ENCODE measurements around the gene MAPK11. TPM values are rescaled to one million over a fixed set of nuclear protein-coding genes. Genes with fewer than 3 reads are reported as not detected.
A peak's percentile ranks its signal among the peaks of the same experiment; 100 is the strongest.

Gene MAPK11
- total RNA-seq, 1 experiment from 2014 or later = 14.3 TPM

DNA sequence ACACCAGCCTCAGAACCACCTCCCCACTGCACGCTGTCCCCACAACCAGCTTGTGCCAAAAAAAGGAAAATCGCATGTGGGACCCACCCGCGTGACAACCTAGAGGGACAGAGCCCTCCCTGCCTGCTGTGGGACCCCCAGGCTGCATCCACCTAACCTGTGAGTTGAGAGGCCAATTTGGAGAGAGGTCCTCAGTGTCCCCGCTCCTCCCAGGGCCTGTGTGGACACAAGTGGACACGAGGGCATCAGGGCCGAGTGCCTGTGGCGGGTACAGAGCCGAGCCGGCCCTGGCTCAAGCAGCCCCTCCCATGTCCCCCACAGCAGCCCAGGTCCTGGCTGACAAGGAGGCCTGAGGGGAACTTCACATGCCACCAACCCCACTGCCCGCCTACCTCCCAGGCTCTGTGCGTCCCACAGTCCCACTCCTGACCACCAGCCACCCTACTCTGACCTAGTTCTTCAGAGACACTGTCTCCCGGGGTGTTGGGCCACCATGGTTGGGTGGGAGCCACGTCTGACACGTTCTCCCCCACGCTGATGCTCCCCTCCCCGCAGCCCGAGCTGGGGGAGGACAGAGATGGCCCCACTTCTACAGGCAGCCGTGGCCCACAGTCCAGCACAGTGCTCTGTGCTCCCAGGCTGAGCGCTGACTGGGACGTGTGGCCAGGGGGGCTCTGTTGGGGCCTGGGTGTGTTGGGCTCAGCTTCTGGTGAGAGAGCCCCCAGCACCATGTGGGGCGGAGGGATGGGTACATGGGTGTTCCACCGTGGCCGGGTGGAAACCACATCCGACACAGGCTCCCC lies 50.2 kb downstream of the MAPK11 start:
- BruUV-seq (replicated peaks) = no TSS peak
- H3K4me3 Mint-ChIP-seq (ENCODE audit: low read depth, unreplicated experiment) = no peak overlapping the region
- TF ChIP-seq, protein P1, sequence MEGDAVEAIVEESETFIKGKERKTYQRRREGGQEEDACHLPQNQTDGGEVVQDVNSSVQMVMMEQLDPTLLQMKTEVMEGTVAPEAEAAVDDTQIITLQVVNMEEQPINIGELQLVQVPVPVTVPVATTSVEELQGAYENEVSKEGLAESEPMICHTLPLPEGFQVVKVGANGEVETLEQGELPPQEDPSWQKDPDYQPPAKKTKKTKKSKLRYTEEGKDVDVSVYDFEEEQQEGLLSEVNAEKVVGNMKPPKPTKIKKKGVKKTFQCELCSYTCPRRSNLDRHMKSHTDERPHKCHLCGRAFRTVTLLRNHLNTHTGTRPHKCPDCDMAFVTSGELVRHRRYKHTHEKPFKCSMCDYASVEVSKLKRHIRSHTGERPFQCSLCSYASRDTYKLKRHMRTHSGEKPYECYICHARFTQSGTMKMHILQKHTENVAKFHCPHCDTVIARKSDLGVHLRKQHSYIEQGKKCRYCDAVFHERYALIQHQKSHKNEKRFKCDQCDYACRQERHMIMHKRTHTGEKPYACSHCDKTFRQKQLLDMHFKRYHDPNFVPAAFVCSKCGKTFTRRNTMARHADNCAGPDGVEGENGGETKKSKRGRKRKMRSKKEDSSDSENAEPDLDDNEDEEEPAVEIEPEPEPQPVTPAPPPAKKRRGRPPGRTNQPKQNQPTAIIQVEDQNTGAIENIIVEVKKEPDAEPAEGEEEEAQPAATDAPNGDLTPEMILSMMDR (IDR thresholded peaks at IDR 0.05; ENCODE audit: unreplicated experiment) = no peak
- no peaks in the 10 kb centered on the region for H3K27me3 Mint-ChIP-seq (ENCODE audit: unreplicated experiment)
- intact Hi-C loops (cut with micrococcal nuclease; ENCODE audit: unreplicated experiment) = no loop called here
- CTCF ChIA-PET = no interaction called here
- no peak overlapping the region for H3K27ac Mint-ChIP-seq (ENCODE audit: unreplicated experiment)
- no peak for DNase-seq
- no peaks in the 10 kb centered on the region for H3K9me3 Mint-ChIP-seq (ENCODE audit: low read depth, unreplicated experiment)
- peaks cover 80% of the 10 kb centered on the region for H3K36me3 Mint-ChIP-seq (ENCODE audit: insufficient read depth, unreplicated experiment)
- peaks cover 3% of the 10 kb centered on the region for H3K4me1 Mint-ChIP-seq (ENCODE audit: low read depth, unreplicated experiment)

DNA sequence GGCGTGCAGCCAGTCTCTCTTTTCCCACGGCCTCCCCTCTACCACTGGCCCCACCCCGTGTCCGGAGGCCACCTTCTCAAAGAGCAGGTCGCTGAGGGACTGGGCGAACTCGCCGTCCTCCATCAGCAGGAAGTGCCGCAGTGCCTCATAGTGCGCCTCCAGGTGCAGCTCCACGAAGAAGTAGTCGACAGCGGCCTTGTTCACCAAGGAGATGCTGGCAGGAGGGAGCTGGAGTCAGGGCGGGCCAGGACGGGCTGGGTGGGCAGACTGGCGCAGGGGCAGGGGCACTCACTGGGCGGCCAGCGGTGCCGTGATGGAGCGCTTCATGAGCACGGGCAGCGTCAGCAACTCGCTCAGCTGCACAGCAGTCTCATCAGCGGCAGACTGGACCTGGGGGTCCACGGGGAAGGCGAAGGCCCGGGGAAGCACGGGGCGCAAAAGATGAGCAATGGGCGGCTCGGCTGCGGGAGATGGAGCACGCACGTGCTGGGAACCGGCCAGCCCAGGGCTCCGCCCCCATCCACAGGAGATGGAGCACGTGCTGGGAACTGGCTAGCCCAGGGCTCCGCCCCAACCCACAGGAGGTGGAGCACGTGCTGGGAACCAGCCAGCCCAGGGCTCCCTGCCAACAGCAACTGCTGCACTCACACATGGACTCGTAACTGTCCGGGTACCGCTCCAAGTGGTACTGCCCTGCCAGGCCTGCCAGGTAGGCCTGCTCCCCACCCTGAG lies 51.0 kb downstream of the MAPK11 start:
- DNase-seq = no peak
- TF ChIP-seq, protein P1 (IDR thresholded peaks at IDR 0.05; ENCODE audit: unreplicated experiment) = no peak
- intact Hi-C loops (cut with micrococcal nuclease; ENCODE audit: unreplicated experiment) = no loop called here
- CTCF ChIA-PET = no interaction called here
- Mint-ChIP-seq H3K4me3 (ENCODE audit: low read depth, unreplicated experiment) (no peak overlapping the region), H3K27me3 (ENCODE audit: unreplicated experiment) (no peaks in the 10 kb centered on the region), H3K27ac (ENCODE audit: unreplicated experiment) (no peak overlapping the region), H3K4me1 (ENCODE audit: low read depth, unreplicated experiment) (peaks cover 8% of the 10 kb centered on the region), H3K36me3 (ENCODE audit: insufficient read depth, unreplicated experiment) (peaks cover 85% of the 10 kb centered on the region), H3K9me3 (ENCODE audit: low read depth, unreplicated experiment) (no peaks in the 10 kb centered on the region)
- BruUV-seq (replicated peaks) = no TSS peak

DNA sequence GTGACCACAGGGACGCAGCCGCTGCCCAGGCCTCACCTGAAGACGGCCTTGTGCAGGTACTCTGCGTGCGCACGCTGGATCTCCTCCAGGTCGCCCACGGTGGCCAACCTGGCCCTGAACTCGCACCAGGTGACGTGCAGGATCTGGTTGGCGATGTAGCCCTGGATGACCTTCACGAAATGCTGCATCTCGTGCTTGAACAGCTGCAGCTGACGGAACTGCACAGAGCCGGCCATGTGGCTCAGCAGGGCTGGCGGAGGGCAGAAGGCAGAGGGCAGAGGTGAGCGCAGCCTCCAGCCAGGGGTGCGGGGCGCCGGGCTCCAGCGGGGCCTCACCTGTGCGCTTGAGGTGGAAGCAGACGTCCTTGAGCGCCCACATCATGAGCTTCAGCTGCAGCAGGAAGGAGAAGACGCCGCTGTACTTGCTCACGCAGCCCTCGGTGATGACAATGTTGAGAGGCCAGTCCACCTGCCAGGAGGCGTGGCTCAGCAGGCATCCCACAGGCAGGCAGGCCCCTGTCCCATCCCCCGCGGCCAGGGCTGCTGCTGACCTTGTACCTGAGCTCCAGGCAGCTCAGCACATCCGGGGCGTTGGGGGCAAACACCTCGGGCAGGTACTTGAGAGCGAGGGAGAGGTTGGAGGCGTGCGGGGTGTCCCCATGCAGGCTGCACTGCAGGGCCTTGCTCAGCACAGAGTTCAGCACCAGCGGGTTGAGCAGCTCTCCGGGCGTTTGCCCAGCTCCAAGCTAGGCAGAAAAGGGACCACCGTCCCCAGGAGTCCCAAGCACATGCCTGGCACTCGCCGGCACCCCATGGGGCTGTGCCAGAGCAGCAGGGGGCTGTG lies 51.8 kb downstream of the MAPK11 start:
- H3K36me3 Mint-ChIP-seq (ENCODE audit: insufficient read depth, unreplicated experiment) = peaks cover 85% of the 10 kb centered on the region
- no peak overlapping the region for H3K4me3 Mint-ChIP-seq (ENCODE audit: low read depth, unreplicated experiment)
- no peak overlapping the region for H3K27ac Mint-ChIP-seq (ENCODE audit: unreplicated experiment)
- H3K4me1 Mint-ChIP-seq (ENCODE audit: low read depth, unreplicated experiment) = peaks cover 8% of the 10 kb centered on the region
- DNase-seq = no peak
- CTCF ChIA-PET = no interaction called here
- intact Hi-C loops (cut with micrococcal nuclease; ENCODE audit: unreplicated experiment) = no loop called here
- BruUV-seq (replicated peaks) = no TSS peak
- no peaks in the 10 kb centered on the region for H3K9me3 Mint-ChIP-seq (ENCODE audit: low read depth, unreplicated experiment)
- TF ChIP-seq, protein P1 (IDR thresholded peaks at IDR 0.05; ENCODE audit: unreplicated experiment) = no peak
- no peaks in the 10 kb centered on the region for H3K27me3 Mint-ChIP-seq (ENCODE audit: unreplicated experiment)

DNA sequence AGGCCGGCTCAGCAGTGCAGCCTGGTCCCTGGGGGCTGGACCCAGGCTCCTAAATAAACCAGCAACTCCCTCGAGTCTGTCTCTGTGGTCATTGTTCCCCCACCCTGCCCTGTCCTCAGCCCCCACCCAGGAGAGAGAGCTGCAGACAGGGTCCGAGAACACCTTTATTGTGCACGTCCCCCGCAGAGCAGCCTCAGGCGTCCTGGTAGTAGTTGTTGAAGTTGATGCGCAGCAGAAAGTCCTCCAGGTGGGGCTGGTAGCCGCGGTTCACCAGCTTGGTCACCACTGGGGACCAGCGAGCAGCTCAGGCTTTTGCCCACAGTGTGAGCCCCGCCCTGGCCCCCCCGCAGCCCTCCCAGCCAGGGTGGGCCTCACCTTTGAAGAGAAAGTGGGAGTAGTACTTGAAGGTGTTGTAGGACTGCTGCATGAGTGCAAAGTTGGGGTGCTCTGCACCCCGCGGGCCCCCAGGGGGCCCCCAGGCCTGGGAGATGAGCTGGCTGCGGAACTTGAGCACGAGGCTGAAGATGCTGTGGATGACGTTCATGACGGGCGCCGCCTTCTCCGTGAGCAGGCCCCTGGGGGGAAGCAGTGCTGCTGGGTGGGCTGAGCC lies 52.5 kb downstream of the MAPK11 start:
- peak overlapping the region; percentile 22 for H3K27ac Mint-ChIP-seq (ENCODE audit: unreplicated experiment)
- intact Hi-C loops (cut with micrococcal nuclease; ENCODE audit: unreplicated experiment) = no loop called here

More for the DNA sequence above, 52.5 kb downstream of the MAPK11 start:
- CTCF ChIA-PET = interaction anchor here (0.5 kb wide), 1 partner anchor 329 kb away, joined by 3 read pairs; no protein-coding TSS in a partner anchor
- DNase-seq = no peak
- Mint-ChIP-seq H3K36me3 (ENCODE audit: insufficient read depth, unreplicated experiment) (peaks cover 85% of the 10 kb centered on the region), H3K4me3 (ENCODE audit: low read depth, unreplicated experiment) (no peak overlapping the region), H3K27me3 (ENCODE audit: unreplicated experiment) (no peaks in the 10 kb centered on the region), H3K4me1 (ENCODE audit: low read depth, unreplicated experiment) (peaks cover 8% of the 10 kb centered on the region), H3K9me3 (ENCODE audit: low read depth, unreplicated experiment) (no peaks in the 10 kb centered on the region)
- TF ChIP-seq, protein P1 (IDR thresholded peaks at IDR 0.05; ENCODE audit: unreplicated experiment) = peak; percentile 16
- BruUV-seq (replicated peaks) = no TSS peak
